ENCODE results near the gene CLCA2.
A peak's percentile ranks its signal among the peaks of the same experiment; 100 is the strongest.

CLCA2 gene, protein sequence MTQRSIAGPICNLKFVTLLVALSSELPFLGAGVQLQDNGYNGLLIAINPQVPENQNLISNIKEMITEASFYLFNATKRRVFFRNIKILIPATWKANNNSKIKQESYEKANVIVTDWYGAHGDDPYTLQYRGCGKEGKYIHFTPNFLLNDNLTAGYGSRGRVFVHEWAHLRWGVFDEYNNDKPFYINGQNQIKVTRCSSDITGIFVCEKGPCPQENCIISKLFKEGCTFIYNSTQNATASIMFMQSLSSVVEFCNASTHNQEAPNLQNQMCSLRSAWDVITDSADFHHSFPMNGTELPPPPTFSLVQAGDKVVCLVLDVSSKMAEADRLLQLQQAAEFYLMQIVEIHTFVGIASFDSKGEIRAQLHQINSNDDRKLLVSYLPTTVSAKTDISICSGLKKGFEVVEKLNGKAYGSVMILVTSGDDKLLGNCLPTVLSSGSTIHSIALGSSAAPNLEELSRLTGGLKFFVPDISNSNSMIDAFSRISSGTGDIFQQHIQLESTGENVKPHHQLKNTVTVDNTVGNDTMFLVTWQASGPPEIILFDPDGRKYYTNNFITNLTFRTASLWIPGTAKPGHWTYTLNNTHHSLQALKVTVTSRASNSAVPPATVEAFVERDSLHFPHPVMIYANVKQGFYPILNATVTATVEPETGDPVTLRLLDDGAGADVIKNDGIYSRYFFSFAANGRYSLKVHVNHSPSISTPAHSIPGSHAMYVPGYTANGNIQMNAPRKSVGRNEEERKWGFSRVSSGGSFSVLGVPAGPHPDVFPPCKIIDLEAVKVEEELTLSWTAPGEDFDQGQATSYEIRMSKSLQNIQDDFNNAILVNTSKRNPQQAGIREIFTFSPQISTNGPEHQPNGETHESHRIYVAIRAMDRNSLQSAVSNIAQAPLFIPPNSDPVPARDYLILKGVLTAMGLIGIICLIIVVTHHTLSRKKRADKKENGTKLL

GRCh38 chr1:86423873-86424272 is at the start of gene CLCA2:
TSS of gene CLCA2 (plus strand) at chr1:86424171. CDS start at chr1:86424248, 77 bp downstream.
- no peak for DNase-seq

DNA sequence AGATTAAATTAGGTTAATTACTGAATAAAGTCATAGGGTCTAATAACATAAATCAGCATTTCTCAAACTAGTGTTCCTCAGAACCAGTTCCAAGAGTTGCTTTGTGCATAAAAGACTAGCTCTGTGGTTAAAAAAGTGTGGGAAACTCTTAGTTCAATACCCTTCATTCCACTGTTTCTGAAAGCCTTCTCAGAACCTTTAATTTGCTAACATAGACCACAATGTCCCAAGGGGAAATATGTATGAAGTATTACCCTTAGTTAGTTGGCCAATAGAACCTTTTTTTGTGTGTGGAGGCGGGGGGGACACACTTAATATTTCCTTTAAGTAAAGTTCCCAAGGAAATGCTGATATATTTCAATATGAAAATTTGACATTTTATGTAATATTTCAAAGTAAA is 48.3 kb upstream of the CLCA2 start:
- no peak for DNase-seq

GRCh38 chr1:86377341-86377740 is 46.6 kb upstream of the CLCA2 start:
- no peak for DNase-seq

DNA sequence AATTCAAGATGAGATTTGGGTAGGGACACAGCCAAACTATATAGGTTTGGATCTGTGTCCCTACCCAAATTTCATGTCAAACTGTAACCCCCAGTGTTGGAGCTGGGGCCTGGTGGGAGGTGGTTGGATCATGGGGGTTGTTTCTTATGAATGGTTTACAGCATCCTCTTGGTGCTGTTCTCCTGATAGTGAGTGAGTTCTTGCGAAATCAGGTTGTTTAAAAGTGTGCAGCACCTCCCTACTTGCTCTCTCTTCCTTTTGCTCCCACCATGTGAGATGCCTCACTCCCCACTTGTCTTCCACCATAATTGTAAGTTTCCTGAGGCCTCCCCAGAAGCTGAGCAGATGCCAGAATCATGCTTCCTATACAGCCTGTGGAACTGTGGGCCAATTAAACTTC is 45.2 kb upstream of the CLCA2 start:
- DNase-seq: no peak

- DNase-seq: no peak
Observed at GRCh38 chr1:86380257-86380861, 43.6 kb upstream of the CLCA2 start.

DNA sequence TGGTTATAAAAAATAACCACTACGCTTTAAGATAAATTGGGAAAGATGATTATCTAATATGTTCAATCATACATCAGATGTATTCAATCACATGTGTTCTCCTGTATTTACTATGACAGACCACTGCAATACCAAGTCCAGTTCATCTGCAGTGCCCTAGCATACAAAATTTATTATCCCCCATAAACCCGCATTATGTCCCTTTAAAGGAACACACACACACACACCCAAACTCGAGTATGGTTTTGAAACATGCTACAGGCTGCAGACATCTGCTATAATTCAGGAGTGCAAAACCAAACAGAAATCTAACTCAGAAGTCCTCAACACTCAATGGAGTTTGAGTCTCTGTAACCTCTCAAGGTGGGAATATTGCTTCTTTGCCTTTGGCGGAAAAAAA is 42.7 kb upstream of the CLCA2 start:
- no peak for DNase-seq

- DNase-seq: no peak
Observed at GRCh38 chr1:86382878-86383277, 41.1 kb upstream of the CLCA2 start.

DNA sequence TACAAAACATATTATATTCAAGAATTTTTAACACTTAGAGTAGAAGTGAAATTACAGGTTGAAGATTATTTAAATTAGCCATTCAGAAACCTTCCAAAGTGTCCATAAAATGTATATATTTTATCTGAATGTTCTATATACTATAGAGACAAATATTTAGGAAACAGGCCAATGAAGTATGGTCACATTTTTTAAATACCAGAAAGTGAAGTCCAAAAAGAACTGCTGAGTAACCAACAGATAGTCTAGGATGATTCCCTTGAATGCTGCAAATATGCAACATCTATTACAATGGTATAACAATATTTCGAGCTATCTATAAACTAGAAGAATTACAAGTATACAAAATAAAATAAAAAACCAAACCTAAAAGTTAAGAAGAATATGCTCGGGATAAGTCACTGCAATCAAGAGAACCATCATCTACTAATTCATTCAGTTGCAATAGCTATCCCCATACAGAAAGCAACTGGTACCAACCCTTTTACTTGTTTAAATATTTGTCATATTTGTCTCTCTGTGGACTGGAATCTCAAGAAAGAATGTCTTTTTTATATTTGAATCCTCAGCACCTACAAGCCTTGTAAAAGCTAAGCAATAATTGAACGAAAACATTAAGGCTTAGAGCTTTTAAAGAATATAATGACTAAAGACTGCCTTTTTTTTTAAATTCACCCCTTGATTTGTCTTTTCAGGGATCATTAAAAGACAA is 35.9 kb upstream of the CLCA2 start:
- no peak for DNase-seq

- DNase-seq: no peak
Observed at GRCh38 chr1:86388777-86389176, 35.2 kb upstream of the CLCA2 start.

DNA sequence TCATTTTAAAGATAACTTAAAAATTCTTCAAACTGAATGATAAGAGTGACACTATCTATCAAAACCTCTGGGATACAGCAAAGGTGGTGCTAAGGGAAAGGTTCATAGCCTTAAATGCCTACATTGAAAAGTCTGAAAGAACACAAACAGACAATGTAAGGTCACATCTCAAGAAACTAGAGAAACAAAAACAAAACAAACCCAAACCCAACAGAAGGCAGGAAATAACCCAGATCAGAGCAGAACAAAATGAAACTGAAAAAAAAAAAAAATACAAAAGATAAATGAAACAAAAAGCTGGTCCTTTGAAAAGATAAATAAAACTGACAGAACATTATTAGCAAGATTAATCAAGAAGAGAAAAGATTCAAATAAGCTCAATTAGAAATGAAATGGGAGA is 34.7 kb upstream of the CLCA2 start:
- no peak for DNase-seq

DNA sequence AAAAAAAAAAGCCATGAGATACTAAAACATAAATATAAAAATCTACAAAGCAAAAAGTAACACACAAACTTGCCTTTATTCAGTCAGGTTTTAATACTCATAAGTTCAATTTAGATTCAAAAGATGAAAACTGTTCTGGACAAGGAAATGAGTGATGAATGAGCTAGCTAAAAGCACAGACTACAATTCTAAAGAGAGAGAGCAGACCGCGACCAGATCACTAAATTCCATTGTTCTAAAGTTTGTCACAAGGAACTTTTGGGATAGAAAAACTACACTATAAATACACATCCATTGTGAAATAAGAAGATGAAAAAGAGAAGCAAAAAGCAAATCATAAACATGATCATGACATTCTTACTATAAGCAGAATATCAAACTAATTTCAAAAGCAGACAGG is 29.6 kb upstream of the CLCA2 start:
- DNase-seq: no peak

DNA sequence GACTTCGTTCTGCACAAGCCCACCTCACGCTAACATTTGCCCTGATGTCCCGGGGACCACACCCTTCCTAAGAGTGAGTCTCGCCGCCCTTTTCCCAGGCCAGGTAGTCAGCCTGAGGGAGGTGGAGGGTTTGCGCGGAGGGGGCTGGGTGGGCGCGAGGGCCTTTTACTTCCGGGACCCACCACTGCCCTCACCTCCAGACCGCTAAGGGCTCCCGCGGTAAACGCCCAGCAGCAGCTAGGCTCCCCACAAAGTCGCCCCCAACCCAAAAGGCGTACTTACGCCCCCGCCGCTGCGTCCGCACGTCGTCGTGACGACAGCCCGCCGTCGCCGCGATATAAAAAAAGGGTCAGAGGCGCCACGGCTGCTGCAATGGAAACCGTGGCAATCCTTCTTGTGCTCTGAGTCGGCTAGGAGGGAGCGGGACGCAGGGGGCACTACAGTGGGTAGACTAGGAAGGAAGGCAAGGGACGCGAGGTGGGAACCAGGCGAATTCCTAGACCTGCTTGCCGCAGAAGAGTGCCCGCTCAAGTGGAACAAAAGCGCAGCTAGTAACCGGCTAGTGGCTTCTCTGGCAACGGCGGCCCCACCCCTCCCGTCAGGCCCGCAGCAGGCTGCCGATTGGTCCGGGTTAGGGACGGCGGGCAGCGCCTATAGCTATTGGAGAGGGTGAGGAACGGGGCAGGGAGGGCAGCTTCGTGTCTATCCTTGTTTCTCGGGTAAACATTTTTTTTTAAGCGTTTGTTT is 28.0 kb upstream of the CLCA2 start, which contains the start of gene ODF2L:
Gene ODF2L, minus strand, starts transcription at position 573 of the 747 bp plus-strand sequence. CDS start 9,296 bp downstream, outside the sequence.
- peak; percentile 61 to 78 (median 76) for DNase-seq

DNA sequence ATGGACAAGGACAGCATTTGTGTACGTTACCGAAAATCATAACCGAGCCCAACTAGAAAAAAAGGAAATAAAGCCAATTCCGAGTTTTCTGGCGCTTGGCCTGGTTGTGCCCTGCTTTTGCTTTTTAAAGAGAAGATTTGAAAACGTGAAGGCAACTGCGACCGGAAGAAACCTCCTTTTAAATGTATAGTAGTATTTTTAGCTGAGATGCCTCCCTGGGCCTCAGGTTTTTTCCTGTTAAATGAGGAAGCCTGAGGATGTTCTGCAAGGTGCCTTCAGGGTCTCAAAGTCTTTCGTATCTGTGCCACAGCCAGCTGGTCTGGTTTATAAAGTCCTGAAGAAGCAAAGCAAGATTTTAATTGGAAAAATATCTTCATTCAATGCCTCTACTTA is 27.5 kb upstream of the CLCA2 start:
- no peak for DNase-seq

GRCh38 chr1:86409416-86410021 is 14.5 kb upstream of the CLCA2 start:
- DNase-seq: no peak

- no peak for DNase-seq
Observed at GRCh38 chr1:86410879-86411278, 13.1 kb upstream of the CLCA2 start.

DNA sequence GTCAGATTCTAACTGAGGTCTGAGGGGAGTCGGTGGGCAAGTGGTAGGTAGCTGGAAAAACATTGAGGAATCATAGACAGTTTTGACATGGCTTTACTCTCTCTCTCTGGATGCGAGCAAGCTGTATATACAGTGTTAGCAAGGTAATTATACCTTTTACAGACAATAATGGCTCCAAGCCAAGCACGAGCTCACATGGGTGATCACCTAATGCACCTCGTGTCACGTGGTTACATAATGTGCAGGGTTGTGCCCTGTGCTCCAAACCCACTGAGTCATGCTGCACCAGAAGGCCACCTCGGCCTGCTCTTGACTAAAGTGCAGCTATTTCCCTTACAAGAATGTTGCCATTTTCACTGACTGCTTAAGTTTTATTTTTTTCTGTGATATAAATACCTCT is 7.6 kb upstream of the CLCA2 start:
- DNase-seq: no peak

GRCh38 chr1:86419277-86419903 is 4.6 kb upstream of the CLCA2 start:
- peak in 1 of 4 experiments; percentile 4 for DNase-seq

DNA sequence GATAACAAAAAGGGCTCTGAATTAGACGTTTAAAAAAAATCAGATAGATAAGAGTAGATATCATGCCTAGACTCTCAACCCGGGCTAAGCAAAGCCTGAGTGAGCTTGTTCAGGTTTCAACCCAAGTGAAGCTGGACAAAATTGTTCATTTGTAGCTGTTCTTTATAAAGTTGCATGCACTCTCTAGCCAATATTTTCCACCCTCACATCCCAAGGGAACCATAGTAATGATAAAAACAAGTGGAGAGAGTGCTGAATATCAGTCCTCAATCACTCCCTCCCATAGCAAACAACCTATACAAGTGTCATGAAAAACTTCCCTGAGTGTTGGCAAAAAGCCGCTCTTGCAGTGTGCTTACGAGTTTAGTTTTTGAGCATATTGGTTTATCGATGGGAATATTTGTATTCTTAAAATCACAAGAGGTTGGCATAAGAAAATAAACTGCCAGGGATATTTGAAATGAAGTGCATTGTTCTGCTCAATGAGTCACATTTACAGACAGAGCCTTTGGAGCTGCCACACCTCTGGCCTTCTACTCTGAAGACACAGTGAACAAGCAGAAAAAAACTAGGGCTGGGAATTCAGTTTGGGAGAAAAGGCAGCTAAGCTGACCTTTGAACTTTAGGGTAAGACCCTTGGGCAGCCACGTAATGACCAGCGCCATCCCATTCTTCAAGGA is 2.2 kb upstream of the CLCA2 start:
- DNase-seq: no peak

- no peak for DNase-seq
Observed at GRCh38 chr1:86423473-86423872, 498 bp upstream of the CLCA2 start.

GRCh38 chr1:86429122-86429725 is 5.3 kb downstream of the CLCA2 start:
- no peak for DNase-seq

Measured in activated CD4-positive, CD25-positive, alpha-beta regulatory T cell (primary cell).